ENCODE results near the gene SYNDIG1.
"Not testable (repeated sequence)": the region's sequence is repeated elsewhere in the genome, so short reads cannot be mapped to it uniquely, and the experiment has no call there.

Gene SYNDIG1

GRCh38 chr20:24616258-24617079 lies 147.0 kb downstream of the SYNDIG1 start:
- no peak for DNase-seq

- DNase-seq = no peak
Observed at GRCh38 chr20:24617080-24617432, 147.6 kb downstream of the SYNDIG1 start.

DNA sequence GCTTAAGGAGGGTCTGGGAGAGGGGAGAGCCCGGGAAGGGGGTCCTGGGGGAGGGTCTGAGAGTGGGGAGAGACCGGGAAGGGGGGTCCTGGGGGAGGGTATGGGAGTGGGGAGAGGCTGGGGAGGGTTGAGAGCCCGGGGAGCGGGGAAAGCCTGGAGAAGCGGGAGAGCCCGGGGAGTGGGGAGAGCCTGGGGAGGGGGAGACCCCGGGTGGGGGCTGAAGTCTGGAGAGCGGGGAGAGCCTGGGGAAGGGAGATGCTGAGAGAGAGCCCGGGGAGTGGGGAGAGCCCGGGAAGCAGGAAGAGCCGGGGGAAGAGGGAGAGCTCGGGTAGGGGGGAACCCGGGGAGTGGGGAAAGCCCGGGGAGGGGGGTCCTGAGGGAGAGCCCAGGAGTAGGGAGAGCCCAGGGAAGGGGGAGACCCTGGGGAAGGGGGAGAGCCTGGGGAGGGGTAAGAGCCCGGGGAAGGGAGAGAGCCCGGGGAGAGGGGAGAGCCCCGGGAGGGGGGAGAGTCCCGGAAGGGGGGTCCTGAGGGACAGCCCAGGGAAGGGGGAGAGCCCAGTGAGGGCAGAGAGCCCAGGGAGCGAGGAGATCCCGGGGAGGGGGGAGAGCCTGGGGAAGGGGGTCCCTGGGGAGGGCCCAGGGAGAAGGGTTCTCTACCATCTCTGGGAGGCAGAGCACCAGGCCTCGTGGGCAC lies 148.5 kb downstream of the SYNDIG1 start:
- no peak for DNase-seq

GRCh38 chr20:24618739-24619138 lies 149.3 kb downstream of the SYNDIG1 start:
- DNase-seq = no peak

DNA sequence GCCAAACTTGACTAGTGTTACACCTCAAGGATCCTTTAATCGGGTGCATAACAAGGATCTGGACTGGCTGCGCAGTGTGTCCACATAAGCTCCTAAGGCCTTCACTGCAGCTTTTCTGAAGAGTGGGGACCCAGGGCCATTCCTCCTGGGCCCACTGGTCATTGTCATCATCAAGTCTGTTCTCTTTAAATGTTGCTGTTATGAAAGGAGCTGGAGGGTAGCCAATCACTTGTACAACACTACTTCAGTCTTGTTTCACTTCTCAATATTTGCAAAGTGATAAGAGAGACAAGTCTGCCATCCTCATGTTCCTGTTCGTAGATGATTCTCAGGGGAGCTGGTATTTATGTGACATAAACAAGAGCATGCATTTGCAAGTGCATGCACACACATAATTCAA lies 149.8 kb downstream of the SYNDIG1 start:
- DNase-seq = no peak

DNA sequence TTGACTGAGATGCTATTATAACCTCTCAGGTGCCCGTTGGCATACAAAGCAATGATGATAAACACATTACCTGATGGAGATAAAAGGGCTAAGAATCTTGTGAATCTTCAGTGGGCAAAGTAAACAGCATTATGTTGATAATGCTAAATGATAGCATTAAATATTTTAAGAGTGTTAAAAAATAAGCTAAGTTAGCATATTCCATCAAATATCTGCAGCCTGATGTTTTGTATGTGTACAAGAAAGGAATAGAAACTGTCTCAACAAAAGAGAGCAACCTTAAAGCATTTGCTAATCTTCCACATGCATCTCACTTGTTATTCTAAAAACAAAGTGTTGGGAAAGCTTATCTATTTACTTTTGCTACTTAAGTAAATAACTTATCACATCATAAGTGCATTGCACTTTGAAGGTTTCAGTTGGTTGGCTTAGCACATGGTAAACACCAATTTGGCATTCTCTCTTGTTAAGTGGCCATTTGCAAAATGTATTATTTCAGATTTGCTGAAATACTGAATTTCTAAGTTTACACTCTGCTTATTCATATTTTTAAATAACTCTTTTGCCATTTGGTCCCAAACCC lies 151.6 kb downstream of the SYNDIG1 start:
- DNase-seq = no peak

DNA sequence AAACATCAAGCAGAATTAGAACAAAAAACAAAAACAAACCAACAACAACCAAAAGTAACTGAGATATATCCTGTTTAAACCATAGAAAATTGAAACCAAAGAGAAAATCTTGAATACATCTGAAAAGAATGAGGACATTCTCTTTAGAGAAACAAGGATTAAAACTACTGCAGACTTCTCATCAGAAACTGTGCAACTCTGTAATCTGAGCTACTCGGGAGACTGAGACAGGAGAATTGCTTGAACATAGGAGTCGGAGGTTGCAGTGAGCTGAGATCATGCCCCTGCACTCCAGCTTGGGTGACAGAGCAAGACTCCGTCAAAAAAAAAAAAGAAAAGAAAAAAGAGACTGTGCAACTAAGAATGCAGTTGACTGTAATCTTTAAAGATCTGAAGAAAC lies 153.4 kb downstream of the SYNDIG1 start:
- no peak for DNase-seq

- DNase-seq = not testable (repeated sequence)
Observed at GRCh38 chr20:24626141-24626540, 156.7 kb downstream of the SYNDIG1 start.

GRCh38 chr20:24627291-24627690 lies 157.9 kb downstream of the SYNDIG1 start:
- no peak for DNase-seq

- DNase-seq = no peak
Observed at GRCh38 chr20:24627926-24628325, 158.5 kb downstream of the SYNDIG1 start.

DNA sequence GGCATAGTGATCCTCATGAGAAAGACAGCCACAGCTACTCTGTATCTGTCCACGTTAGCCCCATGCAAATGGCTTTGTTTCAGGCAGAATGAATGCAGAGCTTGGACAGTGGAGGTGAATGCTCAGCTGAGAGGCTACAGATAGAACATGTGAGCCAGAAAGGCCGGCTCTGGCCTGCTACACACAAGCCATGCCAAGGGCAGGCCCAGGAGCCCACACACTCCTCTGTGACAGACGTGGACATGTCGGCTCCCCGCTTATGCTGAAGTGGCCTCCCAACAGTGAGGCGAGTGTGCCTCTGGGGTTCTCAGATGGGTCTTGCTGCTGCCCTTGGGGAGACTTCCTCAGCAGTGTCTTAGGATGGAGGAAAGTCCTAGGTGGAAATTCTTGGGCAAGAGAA lies 159.6 kb downstream of the SYNDIG1 start:
- no peak for DNase-seq

- DNase-seq = no peak
Observed at GRCh38 chr20:24629668-24630067, 160.2 kb downstream of the SYNDIG1 start.

DNA sequence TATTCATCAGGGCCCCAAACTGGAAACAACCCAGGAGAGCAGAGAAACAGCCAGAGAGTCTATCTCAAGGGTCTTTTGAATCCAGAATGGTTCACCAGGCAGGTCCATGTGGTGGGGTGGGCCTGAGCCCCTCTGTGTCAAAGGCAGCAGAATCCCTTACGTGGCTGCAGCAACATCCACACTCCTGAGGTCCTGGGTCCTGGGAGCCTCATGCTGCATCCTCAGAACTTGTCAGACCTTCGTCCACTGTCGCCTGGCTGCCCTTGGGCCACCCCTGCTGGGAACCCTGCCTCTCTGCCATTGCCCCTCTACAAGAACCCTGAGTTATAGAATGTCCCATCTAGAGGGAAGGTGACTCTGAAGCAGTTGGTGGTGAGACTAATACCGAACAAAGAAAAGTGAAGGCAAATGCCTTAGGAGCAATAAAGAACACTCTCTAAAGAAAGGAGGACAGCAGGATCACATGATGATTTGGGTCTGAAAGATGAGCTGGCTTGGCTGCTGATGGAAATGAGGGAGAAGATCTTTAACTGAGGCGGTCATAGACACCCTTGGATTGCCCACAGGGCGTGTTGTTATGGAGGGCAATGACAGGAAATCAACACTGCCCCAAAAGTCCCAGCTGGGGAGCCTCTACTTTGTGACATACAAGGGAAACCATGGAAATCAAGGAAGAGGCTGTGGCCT lies 161.2 kb downstream of the SYNDIG1 start:
- no peak for DNase-seq

- DNase-seq = no peak
Observed at GRCh38 chr20:24631173-24631505, 161.7 kb downstream of the SYNDIG1 start.

DNA sequence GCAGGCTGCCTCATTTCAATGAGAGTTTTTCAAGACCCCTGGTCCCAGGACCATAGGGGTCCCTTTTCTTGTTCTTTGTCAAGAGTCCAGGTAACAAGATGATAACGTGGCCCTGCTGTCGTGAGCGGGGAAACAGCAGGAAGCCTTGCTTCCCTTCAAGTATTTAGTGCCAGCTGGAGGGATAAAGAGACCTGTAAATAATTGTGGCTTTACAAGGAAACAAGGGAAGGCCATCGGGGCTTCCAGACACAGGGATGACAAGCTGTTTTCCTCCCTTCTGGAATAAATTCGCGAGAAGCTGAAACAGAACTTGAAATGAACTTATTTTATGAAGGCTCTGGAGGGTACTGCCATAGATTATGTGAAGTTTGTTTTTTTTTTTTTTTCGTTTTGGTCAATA lies 163.2 kb downstream of the SYNDIG1 start:
- DNase-seq = no peak

GRCh38 chr20:24633026-24633425 lies 163.6 kb downstream of the SYNDIG1 start:
- DNase-seq = no peak

GRCh38 chr20:24633521-24633920 lies 164.1 kb downstream of the SYNDIG1 start:
- no peak for DNase-seq

- DNase-seq = no peak
Observed at GRCh38 chr20:24634855-24635254, 165.4 kb downstream of the SYNDIG1 start.

DNA sequence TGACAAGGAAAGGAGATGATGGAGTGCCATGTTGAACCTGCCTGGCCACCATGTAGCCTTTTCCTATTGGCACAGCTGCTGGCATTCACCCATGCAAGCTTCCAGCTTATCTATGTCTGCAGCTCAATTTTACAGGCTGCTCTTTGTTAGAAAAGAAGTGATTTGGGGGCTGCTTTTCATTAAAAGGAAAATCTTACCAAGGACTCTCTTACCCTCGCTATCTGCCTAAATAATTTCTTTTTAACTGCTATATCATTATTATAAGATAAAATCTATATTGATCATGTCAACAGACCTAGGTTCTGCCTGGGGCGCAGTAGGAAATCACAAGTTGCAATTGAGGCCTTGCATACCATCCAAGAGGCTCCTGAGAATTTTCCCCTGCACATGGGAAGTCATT lies 167.2 kb downstream of the SYNDIG1 start:
- no peak for DNase-seq

DNA sequence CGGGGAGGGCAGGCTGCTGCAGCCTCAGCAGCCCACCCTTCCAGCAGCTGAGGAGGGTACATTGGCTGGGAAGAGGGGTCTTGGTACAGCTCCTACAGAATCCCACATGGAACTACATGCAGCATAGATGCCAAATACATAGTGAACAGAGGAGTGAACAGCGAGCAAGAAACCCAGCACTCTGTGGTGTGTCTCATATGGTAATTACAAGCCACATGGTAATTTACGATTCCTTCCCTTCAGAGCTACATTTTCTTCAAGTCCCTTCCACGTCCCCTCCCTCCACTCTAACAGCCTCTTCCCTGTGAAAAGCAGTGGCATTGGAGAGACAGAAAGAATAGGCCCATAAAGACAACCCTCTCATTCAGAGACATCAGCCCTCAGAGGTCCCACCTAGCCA lies 167.7 kb downstream of the SYNDIG1 start:
- no peak for DNase-seq

- DNase-seq = no peak
Observed at GRCh38 chr20:24637941-24638340, 168.5 kb downstream of the SYNDIG1 start.

- DNase-seq = no peak
Observed at GRCh38 chr20:24638591-24639548, 169.4 kb downstream of the SYNDIG1 start.

DNA sequence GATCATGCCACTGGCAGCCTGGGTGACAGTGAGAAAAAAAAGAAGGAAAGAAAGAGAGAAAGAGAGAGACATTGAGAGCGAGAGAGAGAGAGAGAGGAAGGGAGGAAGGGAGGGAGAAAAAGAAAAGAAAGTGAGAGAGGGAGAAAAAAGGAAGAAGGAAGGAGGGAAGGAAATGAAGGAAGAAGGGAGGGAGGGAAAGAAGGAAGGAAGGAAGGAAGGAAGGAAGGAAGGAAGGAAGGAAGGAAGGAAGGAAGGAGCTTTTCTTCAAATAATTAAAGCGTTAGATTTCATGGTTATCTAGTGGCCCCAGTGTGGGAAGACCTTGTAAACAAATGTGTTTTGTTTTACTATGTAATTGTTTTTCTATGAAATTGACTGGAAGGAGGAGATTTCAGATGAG lies 170.8 kb downstream of the SYNDIG1 start:
- DNase-seq = no peak
